ENCODE results near the gene ALDOA.

Gene ALDOA

DNA sequence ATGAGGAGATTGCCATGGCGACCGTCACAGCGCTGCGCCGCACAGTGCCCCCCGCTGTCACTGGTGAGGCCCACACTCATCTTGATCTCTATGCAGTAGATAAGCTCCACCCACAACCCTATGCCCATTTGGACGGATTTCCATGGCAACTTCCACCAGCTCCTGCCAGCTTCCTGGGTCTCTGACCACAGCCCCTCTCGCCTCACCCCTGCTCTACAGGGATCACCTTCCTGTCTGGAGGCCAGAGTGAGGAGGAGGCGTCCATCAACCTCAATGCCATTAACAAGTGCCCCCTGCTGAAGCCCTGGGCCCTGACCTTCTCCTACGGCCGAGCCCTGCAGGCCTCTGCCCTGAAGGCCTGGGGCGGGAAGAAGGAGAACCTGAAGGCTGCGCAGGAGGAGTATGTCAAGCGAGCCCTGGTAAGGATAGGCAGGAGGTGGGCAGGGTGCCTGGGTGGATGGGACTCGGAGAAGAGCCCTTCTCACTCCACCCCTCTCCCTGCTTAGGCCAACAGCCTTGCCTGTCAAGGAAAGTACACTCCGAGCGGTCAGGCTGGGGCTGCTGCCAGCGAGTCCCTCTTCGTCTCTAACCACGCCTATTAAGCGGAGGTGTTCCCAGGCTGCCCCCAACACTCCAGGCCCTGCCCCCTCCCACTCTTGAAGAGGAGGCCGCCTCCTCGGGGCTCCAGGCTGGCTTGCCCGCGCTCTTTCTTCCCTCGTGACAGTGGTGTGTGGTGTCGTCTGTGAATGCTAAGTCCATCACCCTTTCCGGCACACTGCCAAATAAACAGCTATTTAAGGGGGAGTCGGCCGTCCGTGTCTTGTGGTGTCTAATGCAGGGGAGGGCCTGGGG, 4.3 kb downstream of the ALDOA start:
- DNase-seq: no peak

- no peak for DNase-seq
Measured at GRCh38 chr16:30070490-30070889, 4.9 kb downstream of the ALDOA start.

DNA sequence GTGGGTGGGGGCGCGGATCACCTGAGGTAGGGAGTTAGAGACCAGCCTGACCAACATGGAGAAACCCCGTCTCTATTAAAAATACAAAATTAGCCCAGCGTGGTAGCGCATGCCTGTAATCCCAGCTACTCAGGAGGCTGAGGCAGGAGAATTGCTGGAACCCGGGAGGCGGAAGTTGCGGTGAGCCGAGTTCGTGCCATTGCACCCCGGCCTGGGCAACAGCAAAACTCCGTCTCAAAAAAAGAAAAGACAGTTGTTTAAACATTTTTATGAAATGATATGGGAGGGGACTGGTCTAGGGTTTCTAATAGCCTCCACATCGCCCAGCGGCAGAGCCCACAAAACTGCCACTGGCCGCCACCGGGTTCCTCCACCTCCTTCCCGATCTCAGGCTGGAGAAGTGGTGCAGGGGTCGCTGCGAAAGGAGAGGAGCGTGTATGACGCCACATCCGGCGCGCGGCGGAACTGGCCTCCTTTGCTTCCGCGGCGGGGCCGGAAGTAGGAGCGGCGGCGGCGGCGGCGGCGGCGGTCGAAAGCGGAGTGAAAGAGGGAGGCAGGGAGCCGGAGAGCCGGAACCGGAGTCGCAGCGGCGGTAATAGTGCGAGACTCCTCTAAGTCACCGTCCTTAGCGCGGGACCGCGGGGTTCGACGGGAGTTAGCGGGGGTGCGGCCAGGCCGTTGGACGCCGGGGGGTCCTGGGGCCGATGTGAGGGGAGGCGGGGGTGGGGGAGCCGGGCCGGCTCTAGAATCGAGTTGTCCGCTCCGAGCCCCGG, 10.1 kb downstream of the ALDOA start, which contains the start of gene PPP4C:
PPP4C (plus strand) TSS at position 492 of the 773 bp plus-strand sequence. CDS start 384 bp downstream, outside the sequence.
- peak; percentile 74 to 79 for DNase-seq

GRCh38 chr16:30076276-30076791, 10.8 kb downstream of the ALDOA start:
- DNase-seq: no peak

DNA sequence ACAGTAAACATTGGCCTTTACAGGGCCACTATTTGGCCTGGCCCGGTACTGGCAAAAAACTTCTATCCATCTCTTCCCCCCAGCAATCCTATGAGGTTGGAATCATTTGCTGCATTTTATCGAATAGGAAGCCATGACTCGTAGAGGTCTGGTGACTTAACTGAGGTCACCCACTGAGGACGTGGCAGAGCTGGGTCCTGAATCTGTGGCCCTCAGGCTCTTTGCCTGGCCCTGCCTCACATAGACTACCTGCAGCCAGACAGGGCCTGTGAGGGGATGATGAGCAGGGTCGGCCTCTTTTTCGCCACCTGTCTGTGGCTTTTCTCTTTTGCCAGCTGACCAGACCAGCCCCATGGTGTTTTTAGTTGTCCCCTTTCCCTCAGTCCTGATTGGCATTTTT, 12.1 kb downstream of the ALDOA start:
- DNase-seq: no peak

DNA sequence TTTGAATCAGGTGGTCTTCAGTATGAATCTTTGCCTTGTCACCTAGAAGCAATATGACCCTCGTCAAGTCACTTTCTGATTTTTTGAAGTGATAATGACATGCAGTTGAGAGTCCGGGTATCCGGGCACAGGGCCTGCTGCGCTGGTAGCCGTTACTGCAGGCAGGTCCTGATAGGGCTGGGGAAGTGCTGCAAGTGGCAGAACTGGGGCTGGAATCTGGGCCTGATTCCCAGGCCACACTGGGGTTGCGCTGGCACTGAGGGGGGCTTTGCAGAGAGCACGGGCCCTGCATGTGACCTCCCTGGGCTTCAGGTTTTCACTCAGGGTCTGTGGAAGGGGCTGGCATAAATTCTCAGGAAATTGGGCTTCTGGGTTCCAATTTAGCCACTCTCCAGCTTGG, 13.2 kb downstream of the ALDOA start:
- DNase-seq: no peak

DNA sequence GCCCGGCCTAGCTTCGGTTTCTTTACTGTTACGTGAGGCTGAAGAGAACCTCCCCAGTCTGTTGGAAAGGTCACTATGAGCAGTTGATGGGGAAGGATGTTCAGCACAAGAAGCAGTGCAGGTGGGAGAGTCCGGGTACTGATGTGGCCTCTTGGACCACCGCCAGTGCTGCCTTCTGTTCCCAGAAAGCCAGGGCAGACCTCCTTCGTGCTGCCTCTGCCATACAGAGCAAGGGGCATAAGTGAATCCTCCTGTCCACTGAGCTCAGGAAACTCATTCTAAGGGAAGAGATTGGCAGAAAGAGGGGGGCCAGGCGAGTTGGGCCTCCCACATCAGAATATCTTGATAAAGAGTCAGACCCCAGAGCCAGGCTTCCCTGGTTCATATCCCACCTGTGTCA, 13.9 kb downstream of the ALDOA start:
- DNase-seq: peak in 1 of 2 experiments; percentile 24

- no peak for DNase-seq
Measured at GRCh38 chr16:30082545-30083090, 17.1 kb downstream of the ALDOA start.

DNA sequence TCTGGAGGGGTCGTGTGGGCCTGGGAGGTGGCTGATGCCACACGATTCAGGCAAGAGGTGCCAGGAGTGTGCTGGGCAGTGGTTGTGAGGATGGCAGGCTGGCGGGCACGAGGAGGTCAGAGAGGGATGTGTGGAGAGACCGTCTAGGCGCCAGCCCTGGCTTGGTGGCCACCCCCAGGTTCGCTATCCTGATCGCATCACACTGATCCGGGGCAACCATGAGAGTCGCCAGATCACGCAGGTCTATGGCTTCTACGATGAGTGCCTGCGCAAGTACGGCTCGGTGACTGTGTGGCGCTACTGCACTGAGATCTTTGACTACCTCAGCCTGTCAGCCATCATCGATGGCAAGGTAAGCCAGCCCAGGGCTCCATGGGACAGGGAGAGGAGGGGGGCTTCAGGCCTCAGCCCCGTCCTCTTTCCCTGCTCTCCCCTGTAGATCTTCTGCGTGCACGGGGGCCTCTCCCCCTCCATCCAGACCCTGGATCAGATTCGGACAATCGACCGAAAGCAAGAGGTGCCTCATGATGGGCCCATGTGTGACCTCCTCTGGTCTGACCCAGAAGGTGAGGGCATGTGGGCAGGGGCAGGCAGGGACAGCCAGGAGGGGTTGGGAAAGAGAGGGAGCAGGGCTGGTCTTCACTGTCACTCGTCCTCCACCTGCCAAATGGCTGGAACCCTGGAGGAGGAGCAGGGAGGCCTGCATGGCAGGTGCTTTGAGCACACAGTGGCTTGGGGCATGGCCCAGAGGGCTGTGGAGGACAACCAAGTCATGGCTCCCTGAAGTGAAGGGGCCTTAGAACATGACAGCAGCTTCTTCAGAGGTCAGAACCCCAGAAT, 17.9 kb downstream of the ALDOA start:
- DNase-seq: no peak

- DNase-seq: no peak
Measured at GRCh38 chr16:30084096-30084815, 18.7 kb downstream of the ALDOA start.

GRCh38 chr16:30084816-30085159, 19.2 kb downstream of the ALDOA start:
- no peak for DNase-seq

DNA sequence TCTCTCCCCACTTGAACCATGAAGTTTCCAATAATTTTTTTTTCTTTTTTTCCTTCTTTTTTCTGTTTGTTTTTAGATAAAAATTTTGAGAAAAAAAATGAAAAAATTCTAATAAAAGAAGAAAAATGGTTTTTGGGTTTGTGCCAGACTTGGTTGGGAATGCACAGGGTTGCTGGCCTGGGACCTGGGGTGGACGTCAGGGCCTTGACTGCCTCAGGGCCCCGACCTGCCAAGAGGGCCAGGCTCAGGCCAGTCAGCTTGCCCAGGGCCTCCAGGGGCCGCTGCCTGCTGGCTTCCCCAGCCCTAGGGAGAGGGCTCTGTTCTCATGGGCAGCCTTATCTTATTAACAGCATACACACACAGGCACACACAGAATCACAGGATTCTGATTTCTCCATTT, 19.7 kb downstream of the ALDOA start:
- no peak for DNase-seq

DNA sequence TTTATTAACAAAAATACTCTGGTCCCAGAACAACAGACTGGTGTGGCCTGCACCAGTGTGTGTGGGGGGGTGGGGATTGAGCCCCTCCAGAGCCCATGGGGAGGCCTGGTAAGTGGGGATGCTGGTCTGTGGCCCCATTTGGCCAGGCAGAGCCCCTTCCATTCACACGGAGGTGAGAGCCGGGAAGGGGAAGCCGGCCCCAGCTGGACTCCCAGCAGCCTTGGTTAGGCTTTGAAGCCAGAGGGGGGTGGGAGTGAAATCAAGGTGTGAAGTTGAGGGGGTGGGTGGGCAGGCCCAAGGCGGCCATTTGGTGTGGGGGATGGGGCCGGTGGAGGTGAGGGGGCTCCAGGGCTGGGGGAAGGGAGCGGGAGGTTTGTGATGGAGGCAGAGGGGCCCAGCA, 20.3 kb downstream of the ALDOA start:
- DNase-seq: no peak

DNA sequence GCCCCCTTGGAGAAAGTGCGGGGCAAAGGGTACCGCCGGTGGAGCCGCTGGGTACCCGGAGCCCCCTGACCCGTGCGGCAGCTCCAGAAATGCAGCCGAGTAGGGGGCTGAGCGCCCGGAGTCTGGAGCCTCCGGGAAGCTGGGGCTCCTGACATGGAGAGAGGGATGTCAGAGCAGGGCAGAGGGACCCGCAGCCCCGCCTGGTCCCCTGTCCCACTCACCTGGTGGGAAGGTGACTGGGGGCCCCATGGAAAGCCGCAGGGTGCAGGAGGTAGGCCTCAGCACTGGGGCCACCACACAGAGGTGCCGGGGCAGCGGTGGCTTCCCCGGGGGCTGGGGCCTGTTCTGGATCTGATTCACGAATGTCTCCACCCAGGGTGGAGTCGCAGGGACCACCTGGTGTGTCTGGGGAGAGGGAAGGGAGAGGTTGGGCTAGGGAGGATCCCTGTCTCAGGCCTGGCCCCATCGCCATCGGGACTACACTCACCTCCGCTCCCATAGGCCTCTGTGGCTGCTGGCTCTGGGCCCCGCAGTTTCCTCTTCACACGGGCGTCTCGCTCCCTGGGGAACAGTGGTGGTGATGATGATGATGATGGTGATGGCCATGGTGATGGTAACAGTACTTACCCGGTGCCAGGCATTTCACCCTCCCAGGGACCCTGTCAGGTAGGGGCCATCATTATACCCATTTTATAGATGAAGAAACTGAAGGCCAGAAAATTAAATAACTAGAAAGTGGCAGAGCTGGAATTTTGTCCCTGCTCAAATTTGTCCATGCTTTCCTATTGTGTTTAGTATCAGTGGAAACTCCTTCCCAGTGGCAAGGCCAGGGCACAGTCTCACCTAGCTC, 21.0 kb downstream of the ALDOA start:
- no peak for DNase-seq

- DNase-seq: no peak
Measured at GRCh38 chr16:30087181-30087898, 21.8 kb downstream of the ALDOA start.

DNA sequence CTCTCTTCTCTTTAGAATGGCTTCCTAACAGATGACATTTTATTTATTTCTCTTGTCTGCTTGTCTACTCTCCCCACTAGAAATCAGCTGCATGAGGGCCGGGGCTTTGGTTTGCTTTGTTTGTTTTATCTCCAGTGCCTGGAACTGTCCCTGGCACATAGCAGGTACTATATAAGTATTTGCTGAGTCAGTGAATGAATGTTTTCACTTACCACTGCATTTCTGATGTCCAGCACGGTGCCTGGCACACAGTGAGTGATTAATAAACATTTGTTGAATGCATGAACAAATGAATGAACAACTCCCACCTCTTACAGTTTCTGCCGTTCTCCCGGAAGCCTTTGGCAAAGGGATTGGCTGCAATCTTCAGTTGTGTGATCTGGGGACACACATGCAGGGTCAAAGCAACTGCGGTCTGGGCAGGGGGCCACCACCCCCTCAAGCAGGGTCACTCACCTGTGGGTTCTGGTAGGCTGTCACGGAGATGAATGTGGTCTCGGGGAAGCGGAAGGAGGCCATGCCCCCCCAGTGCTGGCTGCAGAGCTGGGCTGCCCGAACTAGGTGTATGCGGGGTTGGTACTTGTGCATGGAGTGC, 22.8 kb downstream of the ALDOA start:
- no peak for DNase-seq

GRCh38 chr16:30088832-30089624, 23.5 kb downstream of the ALDOA start:
- DNase-seq: no peak

DNA sequence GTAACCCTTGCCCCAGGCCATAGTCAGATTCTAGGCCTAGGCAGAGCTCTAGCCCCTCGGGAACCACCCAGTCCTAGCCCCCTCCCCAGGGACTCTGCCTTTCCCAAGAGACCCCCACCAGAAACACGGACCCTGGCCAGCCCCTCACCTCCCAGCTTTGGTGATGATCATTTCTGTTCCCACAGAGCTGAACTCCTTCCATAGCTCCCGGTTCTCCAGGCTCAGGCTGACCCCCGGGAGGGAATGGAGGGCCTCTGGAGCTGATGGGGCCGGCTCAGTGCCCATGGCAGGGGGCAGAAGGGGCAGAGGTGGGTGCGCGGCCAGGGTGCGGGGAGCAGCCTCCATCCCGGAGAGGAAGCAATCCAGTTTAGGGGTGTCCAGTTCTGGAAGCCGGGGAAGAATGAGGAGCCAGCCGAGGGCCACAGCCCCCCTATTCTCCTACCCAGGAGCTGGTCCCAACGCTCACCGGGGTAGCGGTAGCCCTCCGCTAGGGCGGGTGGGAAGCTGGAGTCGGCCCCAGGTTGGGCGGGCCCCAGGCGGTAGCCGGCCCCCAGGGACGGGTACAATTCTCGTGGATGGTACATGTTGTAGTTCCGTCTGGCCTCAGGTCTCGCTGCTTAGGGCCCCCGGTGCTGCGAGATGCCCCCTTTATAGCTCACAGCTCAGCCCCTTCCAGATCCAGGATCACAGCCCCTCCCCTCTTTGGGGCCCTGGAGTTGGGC, 25.2 kb downstream of the ALDOA start:
- DNase-seq: no peak

Measured in NCI-H524 (cell line).